Activated gamma-delta T cell (primary cell): ENCODE measurements around the gene STRA8.

Experiments
- DNase-seq: peaks from one replicate; lab custom pipeline; 2025; lab: John Stamatoyannopoulos, UW

STRA8 gene

DNA sequence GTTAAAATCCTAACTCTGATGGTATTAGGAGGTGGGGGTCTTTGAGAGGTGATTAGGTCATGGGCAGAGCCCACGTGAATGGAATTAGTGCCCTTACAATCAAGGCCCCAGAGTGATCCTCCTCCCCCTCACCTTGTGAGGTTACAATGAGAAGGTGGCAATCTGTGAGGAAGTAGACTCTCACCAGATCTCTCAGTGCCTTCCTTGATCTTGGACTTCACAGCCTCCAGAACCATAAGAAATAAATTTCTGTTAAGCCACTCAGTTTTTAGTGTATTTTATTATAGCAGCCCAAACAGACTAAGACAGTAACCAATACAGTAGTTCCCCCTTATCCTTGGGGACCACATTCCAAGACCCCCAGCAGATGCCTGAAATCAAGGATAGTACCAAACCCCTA is 32.0 kb downstream of the STRA8 start:
- no peak for DNase-seq

- DNase-seq = no peak
Measured at GRCh38 chr7:135269921-135270320, 36.3 kb downstream of the STRA8 start.

DNA sequence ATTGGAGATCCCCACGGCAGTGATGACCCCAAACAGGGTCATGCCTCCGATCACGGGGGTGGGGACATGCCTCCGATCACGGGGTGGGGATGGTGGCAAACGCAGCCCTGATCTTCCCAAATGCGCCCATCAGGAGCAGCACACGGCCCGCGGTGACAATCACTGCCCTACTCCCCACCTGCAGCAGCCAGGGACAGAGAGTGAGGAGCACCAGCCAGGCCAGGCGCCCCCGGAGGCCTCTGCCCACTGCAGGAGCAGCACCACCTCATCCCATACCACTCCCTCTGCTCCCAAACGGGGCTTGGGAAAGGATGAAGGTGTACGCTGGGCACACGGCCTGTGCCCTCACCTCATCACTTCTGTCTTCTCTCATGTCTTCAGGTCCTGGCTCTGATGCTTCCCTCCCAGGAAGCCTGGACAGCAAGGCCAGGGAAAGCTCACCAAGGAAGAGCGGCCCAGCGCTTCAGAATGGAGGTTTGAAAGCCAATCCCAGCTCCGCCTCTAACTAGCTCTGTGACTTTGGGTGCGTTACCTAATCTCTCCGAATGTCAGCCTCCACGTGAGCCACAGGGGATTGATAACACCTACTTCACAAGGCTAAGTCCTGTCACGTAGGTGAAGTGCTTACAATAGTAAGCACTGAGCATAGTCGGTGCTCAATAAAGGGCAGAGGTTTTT is 37.1 kb downstream of the STRA8 start:
- DNase-seq = no peak

- DNase-seq = no peak
Measured at GRCh38 chr7:135271255-135271615, 37.6 kb downstream of the STRA8 start.

GRCh38 chr7:135272303-135272702 is 38.7 kb downstream of the STRA8 start:
- DNase-seq = no peak

DNA sequence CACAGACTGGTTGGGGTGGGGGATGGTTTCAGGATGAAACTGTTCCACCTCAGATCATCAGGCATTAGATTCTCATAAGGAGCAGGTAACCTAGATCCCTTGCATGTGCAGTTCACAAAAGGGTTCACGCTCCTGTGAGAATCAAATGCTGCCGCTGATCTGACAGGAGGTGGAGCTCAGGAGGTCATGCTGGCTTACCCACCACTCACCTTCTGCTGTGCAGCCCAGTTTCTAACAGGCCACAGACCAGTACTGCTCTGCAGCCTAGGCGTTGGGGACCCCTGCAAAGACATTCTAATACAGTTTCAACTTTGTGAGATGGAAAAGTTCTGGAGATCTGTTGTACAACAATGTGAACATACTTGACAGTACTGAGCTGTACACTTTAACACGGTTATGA is 39.9 kb downstream of the STRA8 start:
- no peak for DNase-seq

- no peak for DNase-seq
Measured at GRCh38 chr7:135274495-135275268, 41.0 kb downstream of the STRA8 start.

- DNase-seq = no peak
Measured at GRCh38 chr7:135275971-135276580, 42.4 kb downstream of the STRA8 start.

DNA sequence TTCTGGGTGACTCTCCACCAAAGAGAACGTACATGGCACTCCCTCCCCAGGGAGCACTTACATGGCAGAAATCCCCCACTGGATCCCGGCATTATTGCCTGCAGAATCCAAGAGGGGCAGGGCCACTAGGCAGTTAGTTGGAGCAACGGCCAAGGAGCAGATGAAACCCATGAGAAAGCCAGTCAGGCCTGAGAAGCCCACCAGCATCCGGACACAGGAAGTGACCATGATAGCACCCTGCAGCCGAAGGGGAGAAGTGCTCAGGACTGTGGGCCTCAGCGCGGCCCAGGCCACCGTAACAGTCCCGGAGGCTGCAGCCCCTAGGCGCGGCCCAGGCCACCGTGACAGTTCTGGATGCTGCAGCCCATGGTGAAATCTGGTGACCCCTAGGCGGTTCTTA is 43.5 kb downstream of the STRA8 start:
- no peak for DNase-seq

- no peak for DNase-seq
Measured at GRCh38 chr7:135281363-135281949, 47.8 kb downstream of the STRA8 start.

DNA sequence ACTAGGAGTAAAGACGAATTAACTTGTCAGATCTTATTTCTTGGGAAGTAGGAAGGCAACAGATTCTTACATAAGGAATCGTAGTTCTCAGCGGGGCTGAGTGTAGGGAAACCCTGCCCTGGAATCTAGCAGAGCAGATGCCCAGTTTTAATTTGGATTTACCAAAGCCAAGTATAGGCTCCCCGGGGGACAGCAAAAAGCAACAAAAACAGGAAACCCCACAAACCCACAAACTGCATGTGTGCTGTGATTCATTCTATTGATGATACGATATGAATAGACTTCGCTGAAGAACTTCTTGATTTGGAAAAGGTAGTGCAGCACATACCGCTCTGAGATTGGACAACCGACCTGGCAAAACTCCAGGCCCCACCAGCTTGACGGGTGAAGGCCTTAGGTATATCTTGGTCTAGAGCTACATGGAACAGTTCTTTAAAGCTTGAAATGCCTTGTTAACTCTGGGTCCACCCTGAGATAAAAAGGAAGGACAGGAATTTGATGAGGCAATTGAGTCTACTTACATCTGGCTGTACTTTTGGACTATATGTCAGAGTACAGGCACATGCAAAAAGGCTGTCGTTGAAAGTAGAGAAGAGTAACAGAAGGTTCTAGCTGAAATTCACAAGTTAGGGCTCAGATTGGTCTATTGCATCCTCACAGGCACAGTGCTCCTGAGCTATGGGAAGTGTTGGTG is 49.1 kb downstream of the STRA8 start:
- DNase-seq = no peak

DNA sequence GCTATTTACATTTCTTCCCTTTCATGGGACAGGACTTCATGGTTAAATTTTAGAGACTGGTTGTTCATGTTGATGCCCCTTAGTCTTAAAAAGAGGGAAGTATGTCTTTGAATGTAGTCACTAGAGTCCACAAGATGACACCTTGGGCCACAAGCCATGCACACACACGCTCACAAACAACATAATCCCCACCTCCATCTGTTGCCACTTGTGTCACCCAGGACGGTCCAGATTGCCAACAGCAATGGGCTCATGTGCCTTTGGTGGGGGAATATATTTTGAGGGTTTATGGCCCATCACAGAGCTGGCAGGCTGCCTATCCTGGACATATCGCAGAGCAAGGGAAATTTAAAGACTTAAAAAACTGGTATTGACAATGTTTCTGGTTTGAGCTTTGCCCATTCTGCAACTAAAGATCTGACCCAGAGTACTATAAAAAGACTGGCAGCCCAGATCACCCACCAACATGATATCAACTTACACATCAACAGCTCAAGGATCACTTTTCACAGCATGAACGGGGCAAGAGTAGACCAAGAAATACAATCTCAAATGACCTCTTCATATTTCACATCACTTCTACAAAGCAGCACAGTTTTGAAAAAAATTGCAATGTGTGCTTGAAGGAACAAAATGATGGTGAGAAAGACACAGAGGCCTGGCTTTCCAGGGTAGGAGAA is 50.5 kb downstream of the STRA8 start:
- no peak for DNase-seq

DNA sequence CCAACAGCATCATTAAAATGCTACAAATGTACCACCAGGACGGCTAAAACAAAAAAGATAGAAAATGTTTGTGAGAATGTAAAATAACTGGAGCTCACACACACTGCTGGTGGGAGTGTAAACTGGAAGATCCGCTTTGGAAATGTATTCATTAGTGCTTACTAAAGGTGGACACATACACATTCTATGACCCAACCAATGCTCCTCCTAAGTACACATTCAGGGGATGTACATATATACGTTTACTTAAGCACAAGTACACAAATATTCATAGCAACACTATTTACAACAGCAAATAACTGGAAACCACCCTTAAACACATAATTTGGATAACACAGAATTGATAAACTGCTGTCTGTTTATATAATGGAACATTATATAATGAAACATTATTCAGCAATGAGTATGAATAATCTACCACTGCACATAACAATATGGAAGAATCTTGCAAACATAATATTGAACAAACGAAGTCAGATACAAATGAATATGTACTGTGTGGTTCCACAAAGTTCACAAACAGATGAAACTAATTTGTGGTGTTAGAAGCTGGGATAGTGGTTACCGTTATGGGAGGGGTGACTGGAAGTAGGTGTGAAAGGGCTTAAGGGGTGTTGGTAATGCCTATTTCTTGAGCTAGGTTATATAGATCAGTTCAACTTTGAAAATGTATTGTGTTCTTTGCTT is 52.1 kb downstream of the STRA8 start:
- DNase-seq = no peak

- no peak for DNase-seq
Measured at GRCh38 chr7:135286876-135287275, 53.2 kb downstream of the STRA8 start.

DNA sequence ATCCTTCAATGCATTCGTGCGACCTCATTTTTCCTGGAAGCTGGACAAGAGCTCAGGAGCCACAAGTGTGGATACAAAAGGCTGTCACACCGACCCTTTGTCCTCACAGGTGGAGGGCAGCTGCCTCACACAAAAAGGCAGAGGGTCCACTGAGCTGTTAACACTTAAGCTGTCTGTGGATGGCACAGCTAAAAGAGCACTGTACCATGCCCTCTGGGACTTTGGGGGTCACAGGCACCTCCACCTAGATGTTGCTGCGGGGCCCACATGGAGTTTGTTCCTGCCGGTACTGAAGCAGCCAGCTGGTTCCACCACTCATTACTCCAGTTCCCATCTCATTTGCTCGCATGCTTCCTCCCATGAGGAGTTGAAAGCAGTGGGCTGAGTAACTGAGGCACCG is 57.0 kb downstream of the STRA8 start:
- DNase-seq = no peak

- no peak for DNase-seq
Measured at GRCh38 chr7:135291809-135292253, 58.2 kb downstream of the STRA8 start.

DNA sequence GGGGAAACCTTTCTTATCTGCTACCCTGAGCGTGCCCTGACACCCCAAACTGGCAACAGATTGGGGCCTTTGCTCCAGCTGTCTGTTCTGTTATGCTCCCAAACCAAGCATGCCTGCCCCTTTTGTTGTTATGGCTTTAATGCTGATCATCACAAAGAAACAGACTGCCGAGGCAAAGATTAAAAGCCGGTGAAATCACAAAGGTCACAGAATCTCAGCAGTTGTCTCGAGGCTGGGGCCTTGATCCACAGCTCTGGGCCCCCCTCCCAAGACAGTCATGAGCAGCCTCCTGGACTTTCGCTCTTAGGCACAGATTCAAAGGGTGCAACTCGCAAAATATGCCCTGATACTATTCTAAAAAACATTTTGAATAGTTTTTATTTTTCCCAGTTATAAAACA is 65.6 kb downstream of the STRA8 start:
- no peak for DNase-seq

GRCh38 chr7:135300913-135301765 is 67.5 kb downstream of the STRA8 start:
- DNase-seq = no peak
